NCI-H526 treated with DMSO at 0.1 percent for 48 hours (cell line): ENCODE measurements around the gene EEF1AKMT3.

ENCODE experiments used
- DNase-seq: peaks from one replicate; lab custom pipeline; 2025; lab: John Stamatoyannopoulos, UW

EEF1AKMT3 gene

DNA sequence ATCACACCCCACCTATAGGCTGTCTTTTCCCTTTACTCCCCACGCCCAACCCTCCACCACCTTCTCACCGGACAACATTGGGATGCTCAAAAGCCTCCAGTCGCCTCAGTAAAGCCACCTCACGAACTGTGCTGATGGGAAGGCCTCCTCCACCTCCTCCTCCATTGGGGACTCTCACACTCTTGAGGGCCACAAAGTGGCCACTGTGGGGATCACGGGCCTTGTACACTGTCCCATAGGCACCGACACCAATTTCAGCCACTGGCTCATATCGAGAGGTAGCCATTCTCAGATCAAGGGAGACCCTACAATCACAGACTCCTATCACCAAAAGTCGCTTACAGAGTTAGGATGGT lies 21.0 kb upstream of the EEF1AKMT3 start:
- no peak for DNase-seq

DNA sequence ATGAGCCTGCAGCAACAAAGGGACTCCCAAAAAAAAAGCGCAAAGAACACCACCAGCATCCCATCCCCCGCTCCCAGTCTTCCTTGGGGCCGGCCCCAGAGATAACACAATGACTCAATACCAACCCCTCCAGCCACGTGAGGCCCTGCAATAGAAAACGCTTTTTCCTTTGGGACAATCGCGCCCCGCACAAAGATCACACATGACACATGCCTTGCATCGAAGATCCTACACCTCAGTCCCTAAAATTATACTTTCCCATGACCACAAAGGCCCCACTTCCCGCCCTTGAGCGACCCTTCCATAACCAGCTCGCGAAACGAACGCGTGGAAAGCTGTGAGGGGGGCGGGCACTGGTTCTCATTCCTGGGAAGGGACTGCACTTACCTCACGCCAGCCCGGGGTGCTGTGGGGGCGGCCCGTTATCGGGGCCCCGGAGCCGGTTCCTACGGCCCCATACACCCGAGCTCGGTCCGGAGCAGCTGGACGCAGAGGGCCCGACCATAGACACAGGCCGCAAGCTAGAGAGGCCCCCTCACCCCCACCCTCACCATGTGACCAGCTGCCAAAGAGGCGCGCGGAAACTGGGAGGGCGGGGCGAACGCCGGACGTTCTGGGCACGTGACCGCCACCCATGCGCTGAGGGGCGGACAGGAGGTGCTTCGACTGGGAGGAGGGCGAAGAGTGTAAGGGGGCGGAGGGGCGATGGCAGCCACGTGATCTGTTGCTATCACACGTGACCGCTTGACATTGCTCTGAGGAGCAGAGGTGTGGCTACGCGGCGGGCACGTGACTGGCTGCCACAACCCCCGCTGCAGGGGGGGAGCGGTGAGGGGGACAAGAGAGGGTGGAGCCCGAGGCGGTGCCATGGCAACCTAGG lies 20.4 kb upstream of the EEF1AKMT3 start, which contains the start of gene CDK4:
Gene CDK4, minus strand, starts transcription at position 523 of the 880 bp plus-strand sequence. CDS start 593 bp downstream, outside the sequence.
- DNase-seq, result peak; percentile 98

DNA sequence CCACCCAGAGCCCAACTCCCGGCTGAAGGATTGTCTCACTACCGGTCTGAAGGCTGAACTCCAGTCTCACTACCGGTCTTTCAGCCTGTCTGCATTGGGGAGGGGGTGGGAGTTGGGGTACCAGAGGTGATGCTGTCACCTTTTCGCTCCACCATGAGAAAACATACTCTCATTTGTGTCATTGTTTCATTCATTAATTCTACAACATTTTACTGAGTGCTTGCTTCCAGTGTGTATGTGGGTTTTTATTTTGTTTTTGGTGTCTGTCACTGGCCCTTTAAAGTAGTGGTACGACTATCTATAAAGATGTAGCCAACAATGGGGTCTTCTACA lies 19.8 kb upstream of the EEF1AKMT3 start:
- no peak for DNase-seq

DNA sequence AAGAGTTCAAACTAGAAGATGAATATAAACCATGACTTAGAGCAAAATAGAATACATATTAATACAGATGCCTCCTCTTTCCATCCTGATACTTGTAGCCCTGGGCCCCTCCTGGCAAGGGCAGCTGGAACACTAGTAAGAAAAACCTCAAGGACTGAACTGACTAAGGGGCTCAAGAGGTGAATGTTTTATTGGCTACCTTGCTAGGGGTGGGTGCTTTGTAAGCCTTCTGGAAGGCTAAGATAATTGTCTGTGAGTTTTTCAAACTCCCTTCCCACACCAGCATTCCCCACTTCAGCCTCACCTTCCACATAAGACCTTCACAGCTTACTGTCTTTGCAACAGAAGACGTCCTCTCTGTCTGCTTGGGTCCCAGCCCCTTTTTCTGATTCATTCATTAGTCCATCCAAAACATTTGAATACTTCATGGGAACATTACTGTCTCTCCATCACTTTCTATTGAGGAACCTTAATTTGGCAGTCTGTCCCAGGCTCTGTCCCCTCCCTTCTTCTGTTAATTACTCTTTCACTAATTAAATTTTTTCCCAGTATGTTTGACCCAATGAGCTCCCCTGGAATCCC lies 18.6 kb upstream of the EEF1AKMT3 start:
- DNase-seq, result no peak

DNA sequence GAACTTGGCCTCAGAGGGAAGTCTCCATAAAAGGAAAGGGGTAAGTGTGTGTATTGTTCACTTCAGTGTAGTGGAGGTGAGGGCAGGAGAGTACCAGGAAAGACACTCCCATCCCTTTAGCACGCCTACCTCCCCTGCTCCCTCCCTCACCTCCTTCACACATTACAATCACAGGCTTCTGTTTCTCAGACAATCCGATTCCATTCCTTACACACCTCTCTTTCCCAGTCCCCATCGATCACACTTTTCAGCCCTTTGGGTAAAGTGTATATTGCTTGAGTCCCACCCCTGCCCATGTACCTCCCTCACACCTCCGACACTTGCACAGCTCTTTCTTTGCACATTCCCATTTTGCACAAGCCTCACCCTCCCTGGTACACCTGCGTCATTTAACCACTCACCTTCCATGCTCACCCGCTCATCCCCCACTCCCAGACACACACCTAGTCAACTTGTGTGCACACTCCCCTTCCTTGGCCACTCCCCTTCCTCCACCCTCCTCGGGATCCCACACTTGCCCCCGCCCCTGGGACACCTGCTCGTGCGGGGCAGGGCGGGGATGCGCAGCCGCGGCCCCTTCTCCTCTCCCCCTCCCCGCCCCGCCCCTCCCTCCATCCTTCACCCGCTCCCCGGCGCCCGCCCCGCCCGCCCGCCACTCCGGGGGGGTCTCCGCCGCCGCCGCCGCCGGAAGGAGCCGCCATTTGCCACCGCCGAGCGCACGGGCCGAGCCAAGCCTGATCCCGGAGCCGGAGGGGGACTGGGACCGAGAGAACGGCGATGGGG lies 17.8 kb upstream of the EEF1AKMT3 start, which contains the start of gene MARCHF9:
Gene MARCHF9, plus strand, starts transcription at position 693 of the 783 bp plus-strand sequence. CDS start 426 bp downstream, outside the sequence.
- peak; percentile 79 for DNase-seq

DNA sequence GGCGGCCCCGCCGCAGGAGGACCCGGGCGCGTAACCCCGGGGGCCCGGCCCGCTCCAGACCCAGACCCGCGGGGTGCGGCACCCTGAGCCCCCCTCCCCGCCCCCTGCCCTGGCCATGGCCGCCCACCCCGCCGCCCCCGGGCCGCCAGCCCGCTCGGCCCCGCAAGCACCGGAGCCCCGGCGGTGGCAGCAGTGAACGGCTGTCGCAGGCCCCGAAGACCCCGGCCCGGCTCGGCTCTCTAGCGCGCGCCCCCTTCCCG lies 17.3 kb upstream of the EEF1AKMT3 start:
- DNase-seq, result no peak

DNA sequence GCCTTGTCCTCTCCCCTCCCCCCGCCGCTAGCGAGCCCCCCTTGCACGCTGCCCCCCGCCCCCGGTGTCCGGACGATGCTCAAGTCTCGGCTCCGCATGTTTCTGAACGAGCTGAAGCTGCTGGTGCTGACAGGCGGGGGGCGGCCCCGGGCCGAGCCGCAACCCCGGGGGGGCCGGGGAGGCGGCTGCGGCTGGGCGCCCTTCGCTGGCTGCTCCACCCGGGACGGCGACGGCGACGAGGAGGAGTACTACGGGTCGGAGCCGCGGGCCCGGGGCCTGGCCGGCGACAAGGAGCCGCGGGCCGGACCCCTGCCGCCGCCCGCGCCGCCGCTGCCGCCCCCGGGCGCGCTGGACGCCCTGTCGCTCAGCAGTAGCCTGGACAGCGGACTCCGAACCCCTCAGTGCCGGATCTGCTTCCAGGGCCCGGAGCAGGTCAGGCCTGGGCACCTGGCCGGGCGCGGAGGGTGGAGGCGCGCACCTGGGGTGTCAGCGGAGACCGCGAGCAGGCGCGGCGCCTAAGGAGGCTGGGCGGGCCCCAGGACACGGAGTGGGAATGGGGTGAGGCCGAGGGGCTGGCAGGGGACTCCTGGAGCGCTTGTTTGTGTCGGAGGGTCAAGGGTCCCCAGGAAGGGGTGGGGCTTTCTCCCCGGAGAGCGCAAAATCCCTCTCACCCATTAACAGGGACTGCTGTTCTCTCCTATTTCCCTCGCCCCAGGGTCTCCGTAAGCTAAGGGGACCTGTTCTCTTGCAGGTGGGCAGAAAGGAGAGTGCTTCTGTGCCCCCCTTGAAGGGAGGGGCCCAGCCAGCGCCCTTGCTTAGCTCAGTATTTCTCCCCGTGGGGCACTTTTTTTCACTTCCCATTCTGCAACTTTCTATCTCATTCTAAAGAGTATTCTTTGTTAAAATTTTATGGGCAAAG lies 16.7 kb upstream of the EEF1AKMT3 start:
- no peak for DNase-seq

DNA sequence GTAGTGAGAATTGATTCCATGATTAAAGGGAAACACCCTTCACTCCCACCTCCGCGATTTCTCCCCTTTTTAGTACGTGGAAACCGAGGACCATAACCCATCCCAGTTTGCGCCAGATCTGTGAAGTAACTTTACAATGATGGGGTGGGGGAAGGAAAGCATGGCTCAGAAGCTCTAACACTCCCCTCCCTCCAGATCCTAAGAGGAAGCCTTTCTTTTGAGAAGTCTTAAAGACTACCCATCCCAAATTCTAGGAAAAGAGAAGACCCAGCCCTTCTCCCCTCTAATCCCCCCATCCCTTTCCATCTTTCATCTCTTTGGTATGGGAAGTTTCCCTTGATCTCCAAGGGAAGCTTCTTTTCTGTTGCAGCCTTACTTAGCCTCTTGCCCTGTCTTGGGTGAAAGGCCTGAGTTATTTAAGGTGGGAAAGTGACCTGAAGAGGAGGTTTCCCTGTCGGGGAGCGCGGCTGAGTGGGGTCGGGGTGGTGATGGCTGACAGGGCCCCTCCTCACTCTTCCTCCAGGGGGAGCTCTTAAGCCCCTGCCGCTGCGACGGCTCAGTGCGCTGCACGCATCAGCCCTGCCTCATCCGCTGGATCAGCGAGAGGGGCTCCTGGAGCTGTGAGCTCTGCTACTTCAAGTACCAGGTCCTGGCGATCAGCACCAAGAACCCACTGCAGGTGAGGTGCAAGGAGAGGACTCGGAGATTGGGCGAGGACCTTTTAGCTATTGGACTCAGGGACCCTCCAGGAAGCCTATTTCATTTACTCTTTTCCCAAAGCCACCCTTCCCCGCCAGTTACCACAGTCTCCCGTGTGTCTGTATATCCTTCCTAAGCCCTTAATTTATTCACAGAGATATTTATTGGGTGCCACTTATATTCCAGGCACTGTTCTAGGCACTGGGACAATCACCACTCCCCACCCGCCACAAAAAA lies 15.7 kb upstream of the EEF1AKMT3 start:
- DNase-seq, result peak; percentile 14

DNA sequence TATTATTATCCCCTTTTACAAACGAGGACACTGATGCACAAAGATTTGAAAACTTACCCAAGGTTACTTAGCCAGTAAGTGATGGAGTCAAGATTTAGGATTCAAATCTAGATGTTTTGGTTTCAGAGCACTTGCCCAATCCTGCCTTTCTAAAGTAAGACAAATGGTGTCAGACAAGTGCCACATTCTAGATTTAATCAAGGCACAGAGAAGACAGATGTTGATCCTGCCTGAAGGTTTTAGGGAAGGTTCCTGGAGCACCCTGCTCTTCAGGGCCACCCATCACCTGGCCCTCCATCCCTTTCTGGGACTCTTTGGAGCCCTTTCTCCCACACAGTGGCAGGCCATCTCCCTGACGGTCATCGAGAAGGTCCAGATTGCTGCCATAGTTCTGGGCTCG lies 14.6 kb upstream of the EEF1AKMT3 start:
- DNase-seq, result no peak

DNA sequence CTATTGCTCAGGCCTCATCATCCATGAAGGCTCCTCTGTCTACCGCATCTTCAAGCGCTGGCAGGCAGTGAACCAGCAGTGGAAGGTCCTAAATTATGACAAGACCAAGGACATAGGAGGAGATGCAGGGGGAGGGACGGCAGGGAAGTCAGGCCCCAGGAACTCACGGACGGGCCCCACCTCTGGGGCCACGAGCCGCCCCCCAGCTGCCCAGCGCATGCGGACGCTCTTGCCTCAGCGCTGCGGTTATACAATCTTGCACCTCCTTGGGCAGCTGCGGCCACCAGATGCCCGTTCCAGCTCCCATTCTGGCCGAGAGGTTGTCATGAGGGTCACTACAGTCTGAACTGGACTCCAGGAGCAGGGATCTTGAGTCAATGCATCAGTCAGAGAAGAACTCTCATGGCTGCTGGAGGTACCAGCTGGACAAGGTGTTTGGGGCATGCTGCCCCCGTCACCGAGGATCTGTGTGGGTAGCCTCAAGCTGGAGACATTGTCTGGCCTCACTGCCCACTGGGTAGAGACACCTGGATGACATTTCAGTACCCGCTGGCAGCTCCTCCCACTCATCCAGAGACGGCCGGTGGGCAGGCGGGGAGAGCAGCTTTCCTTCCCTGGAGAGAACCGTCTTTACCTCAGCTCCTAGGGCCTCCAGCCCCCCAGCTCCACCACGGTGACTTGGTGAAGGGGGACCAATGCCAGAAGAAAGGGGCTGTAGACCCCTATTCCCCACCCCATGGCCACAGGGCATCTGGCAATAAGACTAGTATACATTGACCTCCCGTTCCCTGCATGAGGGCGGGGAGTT lies 13.7 kb upstream of the EEF1AKMT3 start:
- no peak for DNase-seq

DNA sequence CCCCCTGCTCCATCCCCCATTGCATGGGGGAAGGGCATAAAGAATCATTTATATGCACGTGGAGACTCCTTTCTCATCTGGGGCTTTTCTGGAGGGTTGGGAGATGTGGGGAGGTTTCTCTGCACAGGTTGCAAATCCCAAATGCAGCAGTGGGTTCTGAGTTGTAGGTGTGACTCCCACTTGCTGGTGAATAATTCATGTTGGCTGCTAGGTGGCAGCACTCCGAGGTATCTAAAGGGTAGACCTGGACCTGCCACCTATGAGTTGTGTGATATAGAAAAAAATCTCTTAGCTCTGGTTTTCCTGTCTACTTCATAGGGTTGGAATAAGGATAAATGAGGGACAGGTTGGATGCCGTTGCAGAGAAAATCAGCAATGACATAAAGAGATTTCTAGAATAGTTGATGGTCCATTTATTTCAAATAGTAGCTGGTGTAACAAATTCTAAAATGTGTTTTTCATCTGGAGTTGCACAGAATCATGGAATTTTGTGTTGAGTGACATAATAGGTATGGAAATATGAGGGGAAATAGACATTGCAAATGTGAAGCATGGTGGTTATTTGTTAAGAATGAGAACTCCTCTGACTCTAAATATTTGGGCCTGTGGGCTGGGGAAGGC lies 12.9 kb upstream of the EEF1AKMT3 start:
- DNase-seq, result no peak

DNA sequence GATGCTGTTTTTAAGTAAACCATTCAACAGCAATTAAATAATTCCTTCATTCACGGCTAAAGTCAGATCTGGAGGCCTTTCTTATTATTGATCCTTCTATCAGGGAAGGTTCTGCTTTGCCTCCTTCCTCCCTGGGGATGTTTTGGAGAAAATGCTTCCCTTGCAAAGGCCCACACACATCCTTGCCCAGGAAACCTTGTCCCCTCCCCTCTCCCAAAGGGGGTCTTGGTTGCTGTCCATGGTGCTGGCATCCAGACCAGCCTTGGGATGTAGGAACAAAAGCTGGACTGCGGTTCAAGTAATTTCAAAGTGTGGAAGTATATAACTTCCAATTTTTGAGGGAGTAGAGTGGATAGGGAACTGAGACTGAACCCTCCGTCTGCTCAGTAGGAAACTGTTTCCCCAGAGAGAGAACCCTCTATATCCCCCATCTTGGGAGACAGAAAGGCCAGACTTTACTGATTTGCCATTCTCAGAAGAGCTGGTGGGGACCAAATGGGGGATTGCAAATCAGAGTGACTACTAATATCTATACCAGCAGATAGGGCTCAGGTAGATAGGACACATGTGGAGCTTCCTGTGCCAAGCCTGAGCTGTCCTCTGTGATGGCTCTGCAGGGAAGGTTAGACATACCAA lies 11.9 kb upstream of the EEF1AKMT3 start:
- DNase-seq, result no peak

DNA sequence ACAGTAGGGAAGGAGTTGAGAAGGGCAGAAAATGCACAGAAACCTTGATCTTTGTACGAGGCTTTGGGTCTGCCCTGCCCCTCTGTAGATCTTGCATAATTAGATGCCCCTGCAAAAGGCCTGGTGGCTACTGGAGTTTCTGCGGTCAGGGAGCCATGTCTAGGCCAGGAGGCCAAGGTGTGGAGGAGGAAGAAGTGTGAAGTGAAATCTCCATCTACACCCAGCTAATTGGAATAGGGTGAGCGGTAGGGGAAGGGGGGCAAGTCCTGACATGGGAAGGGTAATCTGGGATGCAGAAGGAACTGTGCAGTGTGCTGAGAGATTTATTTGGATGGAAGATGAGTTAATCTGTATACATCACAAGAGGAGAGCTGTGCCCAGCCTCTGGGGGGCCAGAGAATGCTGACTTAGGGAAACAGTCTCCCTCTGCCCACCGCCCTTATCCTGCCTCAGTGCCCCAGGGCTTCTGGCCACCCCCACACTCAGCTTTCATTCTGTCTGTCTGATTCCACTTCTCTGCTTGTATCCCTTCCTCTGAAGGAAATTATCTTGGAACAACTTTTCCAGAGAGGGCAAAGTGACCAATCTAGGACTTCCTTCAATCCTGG lies 10.9 kb upstream of the EEF1AKMT3 start:
- no peak for DNase-seq

DNA sequence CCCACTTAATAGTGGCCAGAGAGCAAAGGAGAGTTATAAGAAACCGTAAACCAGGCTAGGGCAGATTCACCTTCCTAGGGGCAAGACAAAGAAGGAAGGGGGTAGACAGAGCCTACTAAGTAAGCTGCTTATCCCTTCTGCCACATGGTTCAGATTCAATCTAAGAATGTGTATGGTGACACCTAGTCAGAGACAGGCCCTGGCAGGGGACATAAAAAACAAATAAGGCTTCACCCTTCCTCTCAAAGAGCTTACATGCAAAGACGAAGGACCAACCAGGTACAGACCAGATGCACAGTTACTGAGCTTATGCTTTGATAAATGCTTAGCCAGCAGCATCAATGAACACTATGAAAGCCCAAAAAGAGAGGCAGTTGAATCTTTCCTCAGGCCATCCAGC lies 10.0 kb upstream of the EEF1AKMT3 start:
- DNase-seq, result no peak

DNA sequence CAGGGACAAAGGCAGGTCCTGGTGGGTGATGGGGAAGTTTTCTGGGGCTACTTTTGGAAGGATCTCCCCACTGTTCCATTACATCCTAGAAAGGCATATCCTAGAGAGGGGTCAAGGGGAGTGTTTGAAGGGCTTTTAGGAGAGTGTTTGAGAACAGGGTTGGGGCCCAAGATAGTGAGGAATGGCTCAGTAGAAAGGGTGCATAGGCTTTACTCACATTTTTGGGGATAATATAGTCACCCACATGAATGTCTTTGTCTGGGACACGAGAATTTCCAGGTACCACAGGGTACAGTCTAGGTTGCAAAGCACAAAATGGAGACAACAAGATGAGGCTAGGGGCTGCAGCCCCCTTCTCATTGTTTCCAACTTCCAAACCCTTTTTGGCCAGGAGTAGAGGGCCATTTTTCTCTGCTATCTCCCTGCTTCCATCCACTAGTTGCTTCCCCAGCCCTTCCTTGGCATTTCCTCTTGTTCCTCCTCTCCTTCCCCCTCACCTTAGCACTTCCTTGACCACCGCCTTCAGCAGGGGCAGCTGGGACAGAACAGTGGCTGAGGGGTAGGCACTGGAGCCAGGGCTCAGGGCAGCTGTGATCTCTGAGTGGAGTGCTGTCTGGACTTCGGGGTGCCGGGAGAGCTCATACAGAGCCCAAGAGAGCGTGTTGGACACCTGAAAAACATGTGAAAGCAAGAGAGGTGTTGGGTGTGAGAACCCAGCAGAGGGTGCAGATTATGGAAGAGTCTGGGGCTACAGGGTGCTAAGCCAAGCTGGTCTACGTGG lies 8.3 kb upstream of the EEF1AKMT3 start:
- no peak for DNase-seq

DNA sequence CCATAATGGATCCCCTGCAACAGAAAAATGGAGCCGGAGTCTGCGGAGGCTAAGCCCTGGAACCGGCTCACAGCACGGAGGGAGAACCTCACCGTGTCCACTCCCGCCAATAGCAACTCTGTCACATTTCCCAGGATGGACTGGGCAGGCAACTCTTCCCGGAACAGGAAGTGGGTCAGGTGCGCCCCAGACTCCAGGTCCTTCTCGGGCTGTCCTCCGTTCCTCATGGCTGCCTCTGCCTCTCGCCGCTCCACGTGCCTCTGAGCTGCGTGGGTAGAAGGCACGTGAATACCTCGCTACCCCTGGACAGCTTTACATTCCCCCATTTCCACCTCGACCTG lies 7.8 kb upstream of the EEF1AKMT3 start:
- DNase-seq, result no peak

DNA sequence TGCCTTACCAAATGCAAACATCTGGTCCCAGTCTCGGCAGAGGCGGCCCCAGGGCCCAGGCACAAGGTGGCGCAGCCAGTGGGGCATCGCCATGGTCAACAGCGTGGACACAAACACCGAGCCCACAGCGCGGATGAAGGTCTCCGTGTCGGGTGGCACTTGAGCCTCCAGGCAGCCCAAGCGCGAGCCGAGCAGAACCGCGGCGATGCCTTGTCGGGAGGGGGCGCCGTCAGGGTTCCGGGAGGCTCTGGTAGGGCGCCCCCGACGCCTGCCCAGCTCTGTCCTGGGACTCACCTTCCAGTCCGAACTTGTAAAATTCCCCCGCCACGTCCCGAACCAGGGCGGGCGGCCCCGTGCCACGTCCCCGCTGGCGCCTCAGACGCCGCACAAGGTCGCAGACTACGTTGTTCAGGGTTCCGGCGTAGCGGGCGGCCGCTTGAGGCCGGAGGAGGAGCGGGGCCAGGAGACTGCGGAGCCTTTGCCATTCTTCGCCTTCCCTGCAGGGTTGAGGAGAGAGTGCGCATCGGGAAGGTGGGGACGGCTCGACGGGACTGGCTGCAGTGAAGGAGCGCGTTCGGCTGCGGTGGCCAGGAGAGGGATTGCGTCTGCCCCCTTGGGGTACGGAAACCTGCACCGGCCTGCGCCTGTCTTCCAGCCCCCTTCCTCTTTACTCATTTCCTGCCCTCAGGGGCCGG lies 7.3 kb upstream of the EEF1AKMT3 start:
- peak; percentile 21 for DNase-seq
